Sigmoid colon (tissue), 7 donors: ENCODE results near the gene OR3A3. TPM values are rescaled to one million over a fixed set of nuclear protein-coding genes. Genes with fewer than 3 reads are reported as not detected.

Experiments used
- DNase-seq: peaks from one replicate; pipeline ENCODE4 v3.0.0-alpha.2; 2019
- H3K27ac ChIP-seq, 4 donors: fragments of 200-600 bp; sonication (generic); one replicate each; pipeline ENCODE4 v1.5.1; 2016 to 2019; ENCODE audit warnings: mild to moderate bottlenecking in 1 of 4
- H3K27me3 ChIP-seq, 3 donors: fragments of 200-600 bp; sonication (generic); one replicate each; pipeline ENCODE4 v1.5.1; 2019; ENCODE audit warnings: mild to moderate bottlenecking in 1 of 3
- H3K36me3 ChIP-seq, 4 donors: fragments of 200-600 bp; sonication (generic); one replicate each; pipeline ENCODE4 v1.5.1; 2016 to 2019
- H3K4me1 ChIP-seq, 4 donors: fragments of 200-600 bp; sonication (generic); one replicate each; pipeline ENCODE4 v1.5.1; 2017 to 2019
- H3K4me3 ChIP-seq, 4 donors: fragments of 200-600 bp; sonication (generic); one replicate each; pipeline ENCODE4 v1.5.1; 2017 to 2019; ENCODE audit warnings: mild to moderate bottlenecking in 2 of 4, moderate library complexity in 1 of 4
- H3K9me3 ChIP-seq, 4 donors: fragments of 200-600 bp in 3 of 4; sonication (generic) in 3 of 4; one replicate each; pipeline versions ENCODE4 v1.5.1 to v1.6.1; 2013 to 2019
- CTCF ChIP-seq, 4 experiments: fragments of 450-650 bp in 3 of 4; fragments of 200-600 bp in 1 of 4; IDR thresholded peaks; one replicate each; pipeline ENCODE4 v1.5.1; 2016 to 2019; ENCODE audit warnings: antibody characterized with exemption in 4 of 4, mild to moderate bottlenecking in 3 of 4, moderate library complexity in 2 of 4
- EP300 ChIP-seq, 4 donors: sonication (generic); formaldehyde crosslinking; IDR thresholded peaks; one replicate each; pipeline ENCODE4 v1.6.1; 2017; ENCODE audit warnings: antibody characterized with exemption in 4 of 4
- POLR2A ChIP-seq, 2 donors: fragments of 450-650 bp; IDR thresholded peaks; one replicate each; pipeline ENCODE4 v1.6.1; 2016; ENCODE audit warnings: antibody characterized with exemption in 2 of 2, mild to moderate bottlenecking in 2 of 2, moderate library complexity in 2 of 2
- POLR2AphosphoS5 ChIP-seq, 4 donors: sonication (generic); formaldehyde crosslinking; IDR thresholded peaks; one replicate each; pipeline ENCODE4 v1.6.1; 2017; ENCODE audit warnings: antibody characterized with exemption in 4 of 4
- WGBS, 2 donors: extraction: QIAGEN DNeasy Blood & Tissue Kit; methylation state at CpG; one replicate each; pipeline ENCODE4 v1.1.7; 2013; 5-methylcytosine and 5-hydroxymethylcytosine counted together
- intact Hi-C: fragments of 100-400 bp; cut with DNase I; formaldehyde crosslinking; loops from one replicate; pipeline ENCODE4 v1.15.1; 2023
- polyA plus RNA-seq, 3 donors: library from polyadenylated mRNA; stranded (reverse); fragments of 200-250 nt; gene quantifications; one replicate each; pipeline ENCODE4 v1.2.3, GENCODE V29; 2013
- small RNA-seq, 3 donors: library from RNA; depleted of rRNA; stranded (forward); fragments of <200 nt; gene quantifications; one replicate each; pipeline ENCODE3, GENCODE V24; 2016
- total RNA-seq, 4 donors: library from RNA; depleted of rRNA; stranded (reverse); fragments of >200 nt; gene quantifications; one replicate each; pipeline ENCODE4 v1.1.0, GENCODE V29; 2016
- donor health status: healthy with polysubstance abuse.
- donor health status: Bipolar disorder and iron deficiency.
- donor health status: healthy.

The OR3A3 gene
- total and polyA plus RNA-seq, 7 donors = not detected

- no peak for DNase-seq
- Histone ChIP-seq H3K36me3 (no peaks in the 10 kb centered on the region), H3K4me3 (no peak overlapping the region), H3K9me3 (no peaks in the 10 kb centered on the region), H3K4me1 (no peaks in the 10 kb centered on the region), H3K27me3 (no peaks in the 10 kb centered on the region), H3K27ac (no peak overlapping the region)
- intact Hi-C loops = loop anchor here (10.0 kb wide), 1 partner anchor 63 kb away; no protein-coding TSS in a partner anchor
- TF ChIP-seq CTCF (IDR thresholded peaks at IDR 0.05) = no peak
- no peak for TF ChIP-seq EP300 (IDR thresholded peaks at IDR 0.05)
- no peak for TF ChIP-seq POLR2A (IDR thresholded peaks at IDR 0.05)
- TF ChIP-seq POLR2AphosphoS5 (IDR thresholded peaks at IDR 0.05) = no peak
- whole genome bisulfite sequencing, 2 donors = 94 to 97% methylated on average over 21 of the region's 21 CpGs
Observed at GRCh38 chr17:3472137-3472536, 61.0 kb downstream of the OR3A3 start.

Small RNAs within 50 kb of the gene (small RNA-seq; reads per million reads assigned to genes)
- 0 reads per million in 3 donors for gene OR1AC1P

Other genes with a start within 250 kb of the OR3A3 start
- gene OR1A2, start 213.9 kb upstream of the OR3A3 start, total RNA-seq = not detected
- gene OR1A2, start 213.9 kb upstream of the OR3A3 start, polyA plus RNA-seq = not detected
- gene OR1A1, start 203.7 kb upstream of the OR3A3 start, total RNA-seq = not detected
- not detected for gene OR1A1, start 203.7 kb upstream of the OR3A3 start, polyA plus RNA-seq
- gene OR3A1, start 113.0 kb upstream of the OR3A3 start, total RNA-seq = not detected
- not detected for gene OR3A1, start 113.0 kb upstream of the OR3A3 start, polyA plus RNA-seq
- gene OR3A2, start 25.1 kb upstream of the OR3A3 start, total RNA-seq = under 1 TPM in 1 of 4 donors, not detected in 3; 0.27 TPM
- under 1 TPM in 1 of 3 donors, not detected in 2; 0.31 TPM for gene OR3A2, start 25.1 kb upstream of the OR3A3 start, polyA plus RNA-seq
- gene OR1E1, start 13.0 kb upstream of the OR3A3 start, total RNA-seq = under 1 TPM in 1 of 4 donors, not detected in 3; 0.33 TPM
- gene OR1E1, start 13.0 kb upstream of the OR3A3 start, polyA plus RNA-seq = not detected
- gene OR1E2, start 22.5 kb downstream of the OR3A3 start, total RNA-seq = not detected
- not detected for gene OR1E2, start 22.5 kb downstream of the OR3A3 start, polyA plus RNA-seq
- gene SPATA22, start 60.4 kb downstream of the OR3A3 start, total RNA-seq = under 1 TPM in 2 of 4 donors, not detected in 2; 0.36 to 0.55 TPM
- gene SPATA22, start 60.4 kb downstream of the OR3A3 start, polyA plus RNA-seq = under 1 TPM in 1 of 3 donors, not detected in 2; 0.06 TPM
- 1 to 10 TPM in 3 of 4 donors, under 1 TPM in 1; 0.95 to 8.0 (median 2.9) TPM for gene ASPA, start 64.6 kb downstream of the OR3A3 start, total RNA-seq
- 1 to 10 TPM in 2 of 3 donors, under 1 TPM in 1; 0.69 to 1.8 (median 1.1) TPM for gene ASPA, start 64.6 kb downstream of the OR3A3 start, polyA plus RNA-seq
- gene TRPV3, start 146.4 kb downstream of the OR3A3 start, total RNA-seq = 1 to 10 TPM in 1 of 4 donors, under 1 TPM in 3; 0.14 to 3.3 (median 0.26) TPM
- gene TRPV3, start 146.4 kb downstream of the OR3A3 start, polyA plus RNA-seq = 1 to 10 TPM; 1.8 to 3.2 (median 3.1) TPM
- 1 to 10 TPM; 3.5 to 8.0 (median 5.5) TPM for gene TRPV1, start 198.0 kb downstream of the OR3A3 start, total RNA-seq
- gene TRPV1, start 198.0 kb downstream of the OR3A3 start, polyA plus RNA-seq = 1 to 10 TPM; 2.3 to 5.1 (median 3.0) TPM
- gene SHPK, start 224.9 kb downstream of the OR3A3 start, total RNA-seq = 1 to 10 TPM; 5.8 to 8.0 (median 7.0) TPM
- 10 to 100 TPM in 1 of 3 donors, 1 to 10 TPM in 2; 7.8 to 12.7 (median 7.9) TPM for gene SHPK, start 224.9 kb downstream of the OR3A3 start, polyA plus RNA-seq
- 10 to 100 TPM; 13.3 to 26.0 (median 18.0) TPM for gene CTNS, start 225.4 kb downstream of the OR3A3 start, total RNA-seq
- gene CTNS, start 225.4 kb downstream of the OR3A3 start, polyA plus RNA-seq = 1 to 10 TPM; 1.8 to 10.0 (median 6.2) TPM